Stimulated activated naive CD8-positive, alpha-beta T cell treated with anti-CD3 and anti-CD28 coated beads, Interleukin-15, Interleukin-2, amounts not matched to agents 100 U/mL and 50 U/mL, for 24 hours (primary cell): ENCODE results near the gene STARD4.

Experiments used
- ATAC-seq: fragments of 150-1000 bp; cut with Tn5 transposase; one replicate; pipeline ENCODE4 v1.10.0; 2021
- DNase-seq: peaks from one replicate; pipeline ENCODE4 v3.0.0; 2021

The STARD4 gene

DNA sequence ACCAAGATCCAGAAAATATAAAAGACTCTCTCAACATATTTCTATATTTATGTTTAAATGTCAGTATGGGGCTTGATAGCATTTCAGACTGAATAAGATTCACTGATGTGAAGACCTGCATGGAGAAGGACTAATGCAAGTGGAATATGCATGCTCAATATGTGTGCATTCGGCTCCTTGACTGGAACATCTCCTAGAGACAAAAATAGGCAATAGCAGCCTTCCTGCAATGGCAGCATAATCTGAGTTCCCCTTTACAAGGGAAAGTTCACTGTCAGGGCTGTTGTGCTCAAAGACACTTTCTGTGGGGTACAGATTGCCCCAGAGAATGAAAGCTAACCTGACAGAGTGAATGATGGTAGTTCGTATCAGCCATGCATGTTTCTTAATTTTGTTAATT, 42.4 kb downstream of the STARD4 start:
- ATAC-seq, result no peak
- DNase-seq, result no peak

- ATAC-seq (no peak), DNase-seq (no peak)
Measured at GRCh38 chr5:111469293-111469896, 42.9 kb downstream of the STARD4 start.

DNA sequence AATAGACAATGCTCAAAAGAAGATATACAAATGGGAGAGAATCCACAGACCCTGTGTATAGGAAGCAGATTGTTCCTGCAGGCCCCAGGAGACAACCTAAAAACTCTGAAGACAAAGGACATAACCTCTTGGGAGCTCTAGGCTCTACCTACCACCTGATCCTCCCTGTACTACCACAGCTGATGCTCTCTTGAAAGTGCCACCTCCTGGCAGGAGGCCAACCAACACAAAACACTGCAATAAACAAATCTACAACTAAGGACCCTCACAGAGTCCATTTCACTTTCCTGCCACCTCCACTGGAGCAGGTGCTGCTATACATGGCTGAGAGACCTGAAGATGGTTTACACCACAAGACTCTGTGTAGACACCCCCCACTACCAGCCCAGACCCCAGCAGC, 49.0 kb downstream of the STARD4 start:
- no peak for DNase-seq
- no peak for ATAC-seq

DNA sequence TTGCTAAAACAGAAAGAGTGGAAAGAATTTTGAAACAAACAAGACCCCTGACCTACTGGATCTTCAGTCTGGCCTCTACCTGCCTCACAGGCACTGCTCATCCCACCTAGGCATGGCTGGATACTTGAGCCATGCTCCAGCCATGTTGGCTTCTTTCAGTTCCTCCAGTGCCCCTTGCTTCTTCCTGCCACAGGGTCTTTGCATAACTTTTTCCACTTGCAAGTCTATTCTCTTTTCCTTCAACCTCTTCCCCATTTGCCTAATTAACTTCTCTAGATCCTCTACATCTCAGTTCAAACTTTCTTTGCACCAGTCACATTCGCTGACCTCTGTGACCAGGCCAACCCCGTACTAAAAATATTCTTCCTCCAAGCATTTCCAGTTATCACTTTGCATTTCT, 50.4 kb downstream of the STARD4 start:
- ATAC-seq (no peak), DNase-seq (no peak)

GRCh38 chr5:111461255-111461671, 51.1 kb downstream of the STARD4 start:
- ATAC-seq (no peak), DNase-seq (no peak)

GRCh38 chr5:111454776-111455175, 57.6 kb downstream of the STARD4 start:
- ATAC-seq (no peak), DNase-seq (no peak)

DNA sequence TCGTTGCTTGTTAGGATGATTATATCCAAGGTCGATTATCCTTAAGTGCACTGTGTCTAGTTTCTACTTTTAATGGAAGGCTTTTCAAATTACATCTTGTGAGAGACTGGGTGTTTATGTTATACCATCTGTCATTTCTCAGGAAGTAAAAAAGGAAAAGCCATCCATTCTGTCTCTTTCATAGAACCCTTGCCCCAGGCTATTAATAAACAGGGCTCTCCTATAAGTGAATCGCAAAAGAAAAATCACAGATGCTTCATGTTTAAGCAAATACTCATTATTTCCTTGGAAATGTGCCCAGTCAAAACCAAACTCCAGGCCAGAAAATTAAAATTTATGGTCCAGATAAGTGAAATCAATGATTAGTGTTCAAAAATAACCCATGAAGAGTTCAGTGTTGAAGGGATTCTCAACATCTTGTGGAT, 58.1 kb downstream of the STARD4 start:
- DNase-seq (no peak), ATAC-seq (no peak)

DNA sequence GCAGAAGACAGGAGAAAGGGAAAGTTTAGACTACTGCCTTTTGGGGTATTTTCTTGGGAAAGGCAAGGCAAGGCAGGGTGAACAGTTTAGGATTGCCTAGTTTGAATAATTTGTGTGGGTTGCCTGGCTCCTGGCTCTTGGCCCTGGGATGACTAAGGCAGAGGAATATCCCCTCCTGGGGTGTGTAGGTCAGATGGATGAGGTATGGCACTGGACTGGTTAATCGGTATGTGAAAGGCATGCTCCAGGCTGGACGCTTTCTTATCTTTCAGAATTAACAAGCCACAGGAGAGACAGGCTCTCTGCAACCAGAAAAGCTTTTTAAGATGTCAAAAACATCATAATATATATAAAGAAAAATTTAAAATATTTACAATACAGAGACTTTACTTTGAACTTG, 58.6 kb downstream of the STARD4 start:
- DNase-seq, result no peak
- ATAC-seq, result no peak

- DNase-seq, result no peak
- ATAC-seq, result no peak
Measured at GRCh38 chr5:111453295-111453694, 59.0 kb downstream of the STARD4 start.

- ATAC-seq (no peak), DNase-seq (no peak)
Measured at GRCh38 chr5:111447822-111448221, 64.5 kb downstream of the STARD4 start.

- no peak for ATAC-seq
- DNase-seq, result no peak
Measured at GRCh38 chr5:111447099-111447498, 65.2 kb downstream of the STARD4 start.
